ENCODE measurements around the gene HOXD8. TPM values are rescaled to one million over a fixed set of nuclear protein-coding genes. Genes with fewer than 3 reads are reported as not detected.

HOXD8 gene
- total RNA-seq, 1 donor = 15.5 TPM

DNA sequence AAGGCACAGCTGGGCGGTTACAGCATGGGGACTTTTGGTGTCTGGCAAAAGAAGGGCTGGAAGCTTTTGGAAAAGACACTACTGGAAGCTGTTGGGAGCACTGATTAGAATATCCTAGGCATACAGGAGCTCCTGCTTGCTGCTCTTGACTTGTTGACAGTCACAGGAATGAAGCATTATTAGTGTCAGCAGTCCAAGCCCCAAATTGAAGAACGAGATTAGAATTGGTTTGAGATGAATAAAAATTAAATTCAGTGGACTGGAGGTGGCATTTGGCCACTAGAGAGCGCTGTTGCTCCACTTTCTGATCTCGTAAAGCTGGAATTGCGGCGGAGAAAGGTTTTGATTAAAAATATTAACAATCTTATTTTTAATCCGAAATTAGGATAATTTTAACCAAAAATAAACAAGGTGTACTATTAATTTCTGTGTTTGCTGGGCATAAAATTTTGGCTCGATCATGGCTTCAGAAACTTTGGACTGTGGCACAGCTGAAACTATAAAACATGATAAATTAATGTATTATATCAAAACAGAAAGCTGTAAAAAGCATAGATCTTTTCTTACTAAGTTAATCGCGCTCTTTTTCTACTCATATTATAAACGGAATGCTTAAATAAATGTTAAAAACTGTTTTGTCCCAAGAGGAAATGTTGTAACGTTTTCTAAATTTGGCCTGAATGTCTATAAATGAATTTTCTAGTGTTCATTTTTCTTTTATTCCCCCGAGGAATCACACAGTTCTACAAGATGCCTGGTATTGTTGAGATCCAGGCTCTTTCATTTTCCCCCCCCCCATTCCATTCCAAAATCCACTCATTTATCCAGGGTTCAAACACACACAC, 2.4 kb upstream of the HOXD8 start:
- TF ChIP-seq, protein P1, sequence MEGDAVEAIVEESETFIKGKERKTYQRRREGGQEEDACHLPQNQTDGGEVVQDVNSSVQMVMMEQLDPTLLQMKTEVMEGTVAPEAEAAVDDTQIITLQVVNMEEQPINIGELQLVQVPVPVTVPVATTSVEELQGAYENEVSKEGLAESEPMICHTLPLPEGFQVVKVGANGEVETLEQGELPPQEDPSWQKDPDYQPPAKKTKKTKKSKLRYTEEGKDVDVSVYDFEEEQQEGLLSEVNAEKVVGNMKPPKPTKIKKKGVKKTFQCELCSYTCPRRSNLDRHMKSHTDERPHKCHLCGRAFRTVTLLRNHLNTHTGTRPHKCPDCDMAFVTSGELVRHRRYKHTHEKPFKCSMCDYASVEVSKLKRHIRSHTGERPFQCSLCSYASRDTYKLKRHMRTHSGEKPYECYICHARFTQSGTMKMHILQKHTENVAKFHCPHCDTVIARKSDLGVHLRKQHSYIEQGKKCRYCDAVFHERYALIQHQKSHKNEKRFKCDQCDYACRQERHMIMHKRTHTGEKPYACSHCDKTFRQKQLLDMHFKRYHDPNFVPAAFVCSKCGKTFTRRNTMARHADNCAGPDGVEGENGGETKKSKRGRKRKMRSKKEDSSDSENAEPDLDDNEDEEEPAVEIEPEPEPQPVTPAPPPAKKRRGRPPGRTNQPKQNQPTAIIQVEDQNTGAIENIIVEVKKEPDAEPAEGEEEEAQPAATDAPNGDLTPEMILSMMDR (IDR thresholded peaks at IDR 0.05; ENCODE audit: insufficient read depth, low read depth, low read length) = peak; percentile 77
- DNase-seq (ENCODE audit: low read depth) = peak; percentile 81
- peak overlapping the region; percentile 27 for H3K4me3 ChIP-seq (ENCODE audit: low read depth, low read length)

DNA sequence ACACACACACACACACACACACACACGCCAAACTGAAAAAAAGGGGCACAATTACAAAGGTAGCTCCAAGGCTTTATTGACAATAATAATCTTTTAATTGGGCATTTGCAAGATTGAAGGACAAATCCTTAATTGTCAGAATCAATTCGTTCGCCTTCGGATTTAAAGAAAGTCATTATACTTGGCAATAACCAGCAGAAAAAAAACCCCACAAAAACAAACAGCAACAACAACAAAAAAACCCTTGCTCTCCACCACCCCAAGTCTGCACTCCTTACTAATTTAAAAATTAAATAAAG, 1.8 kb upstream of the HOXD8 start:
- TF ChIP-seq, protein P1 (IDR thresholded peaks at IDR 0.05; ENCODE audit: insufficient read depth, low read depth, low read length) = no peak
- H3K4me3 ChIP-seq (ENCODE audit: low read depth, low read length) = peak overlapping the region; percentile 48
- no peak for DNase-seq (ENCODE audit: low read depth)

DNA sequence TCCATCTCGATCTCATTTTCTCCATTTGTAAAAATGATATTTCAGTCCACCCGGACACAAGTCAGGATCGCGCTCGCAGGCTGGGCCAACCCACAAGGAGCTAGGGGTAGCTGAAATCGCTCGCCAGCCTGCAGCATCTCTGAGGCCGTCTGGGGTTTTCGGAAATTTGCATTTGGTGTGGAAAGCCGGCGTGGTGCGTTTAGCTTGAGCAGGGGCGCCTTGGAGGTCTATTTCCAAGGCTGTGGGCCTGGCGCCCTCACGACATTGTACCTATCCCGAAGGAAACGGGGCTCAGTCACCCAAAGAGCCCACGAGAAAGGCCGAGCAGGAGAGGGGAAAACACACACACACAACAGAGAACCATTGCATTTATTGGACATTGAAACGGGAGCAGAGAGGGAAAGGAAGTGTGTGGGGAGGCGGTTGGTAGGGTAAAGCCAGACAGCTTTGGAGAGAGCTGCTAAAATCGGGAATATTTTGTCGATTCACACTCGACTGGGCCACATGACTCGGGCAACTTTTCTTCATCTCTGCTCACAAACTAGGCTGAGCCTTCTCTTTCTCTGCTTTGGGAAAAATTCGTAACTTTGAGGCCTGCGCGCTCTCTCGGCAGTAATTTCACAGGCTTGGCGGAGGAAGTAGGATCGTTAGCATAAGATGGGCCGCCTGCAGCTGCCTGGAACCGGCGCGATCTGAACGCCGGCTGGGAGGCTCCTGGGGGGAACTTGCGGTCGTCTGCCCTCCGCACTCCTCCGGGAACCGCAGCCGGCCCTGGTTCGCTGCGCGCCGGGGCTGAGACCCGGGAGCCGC, 1.1 kb upstream of the HOXD8 start:
- DNase-seq (ENCODE audit: low read depth) = peak; percentile 34
- peak overlapping the region; percentile 48 for H3K4me3 ChIP-seq (ENCODE audit: low read depth, low read length)
- TF ChIP-seq, protein P1 (IDR thresholded peaks at IDR 0.05; ENCODE audit: insufficient read depth, low read depth, low read length) = no peak

DNA sequence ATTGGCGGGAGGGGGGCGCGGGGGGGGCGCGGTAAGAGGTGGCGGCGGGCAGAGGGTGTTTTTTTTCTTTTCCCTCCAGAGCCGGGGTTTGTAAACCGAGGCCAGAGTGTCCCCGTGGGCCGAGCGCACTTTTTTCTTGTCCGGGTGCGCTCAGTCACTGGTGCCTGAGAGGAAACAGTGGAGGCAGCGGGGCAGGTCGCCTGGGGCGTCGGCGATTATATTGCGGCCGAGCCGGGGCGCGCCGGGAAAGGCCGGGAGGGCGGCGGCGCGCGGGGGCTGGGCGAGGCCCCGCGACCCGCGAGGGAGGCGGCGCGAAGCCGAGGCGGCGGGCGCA, 275 bp downstream of the HOXD8 start:
- TF ChIP-seq, protein P1 (IDR thresholded peaks at IDR 0.05; ENCODE audit: insufficient read depth, low read depth, low read length) = no peak
- peak overlapping the region; percentile 48 for H3K4me3 ChIP-seq (ENCODE audit: low read depth, low read length)
- no peak for DNase-seq (ENCODE audit: low read depth)

DNA sequence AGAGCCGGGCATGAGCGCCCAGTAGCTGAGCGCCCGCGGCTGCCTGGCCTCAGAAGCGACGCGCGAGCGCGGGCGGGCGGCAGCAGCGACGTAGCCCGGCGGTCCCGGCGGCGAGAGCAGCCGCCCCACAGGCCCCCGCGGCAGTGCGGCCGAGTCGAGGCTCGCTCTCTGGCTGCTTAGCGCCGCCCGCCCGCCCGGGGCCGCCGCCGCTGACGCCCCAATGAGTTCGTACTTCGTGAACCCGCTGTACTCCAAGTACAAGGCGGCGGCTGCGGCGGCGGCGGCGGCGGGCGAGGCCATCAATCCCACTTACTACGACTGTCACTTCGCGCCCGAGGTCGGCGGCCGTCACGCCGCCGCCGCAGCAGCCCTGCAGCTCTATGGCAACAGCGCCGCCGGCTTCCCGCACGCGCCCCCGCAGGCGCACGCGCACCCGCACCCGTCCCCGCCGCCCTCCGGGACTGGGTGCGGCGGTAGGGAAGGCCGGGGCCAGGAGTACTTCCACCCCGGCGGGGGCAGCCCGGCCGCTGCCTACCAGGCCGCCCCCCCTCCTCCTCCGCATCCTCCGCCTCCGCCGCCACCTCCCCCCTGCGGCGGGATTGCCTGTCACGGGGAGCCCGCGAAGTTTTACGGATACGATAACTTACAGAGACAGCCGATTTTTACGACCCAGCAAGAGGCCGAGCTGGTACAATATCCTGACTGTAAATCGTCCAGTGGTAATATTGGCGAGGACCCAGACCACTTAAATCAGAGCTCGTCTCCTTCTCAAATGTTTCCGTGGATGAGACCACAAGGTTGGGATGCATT, 847 bp downstream of the HOXD8 start:
- TF ChIP-seq, protein P1 (IDR thresholded peaks at IDR 0.05; ENCODE audit: insufficient read depth, low read depth, low read length) = no peak
- peak; percentile 85 for DNase-seq (ENCODE audit: low read depth)
- H3K4me3 ChIP-seq (ENCODE audit: low read depth, low read length) = peak overlapping the region; percentile 48

DNA sequence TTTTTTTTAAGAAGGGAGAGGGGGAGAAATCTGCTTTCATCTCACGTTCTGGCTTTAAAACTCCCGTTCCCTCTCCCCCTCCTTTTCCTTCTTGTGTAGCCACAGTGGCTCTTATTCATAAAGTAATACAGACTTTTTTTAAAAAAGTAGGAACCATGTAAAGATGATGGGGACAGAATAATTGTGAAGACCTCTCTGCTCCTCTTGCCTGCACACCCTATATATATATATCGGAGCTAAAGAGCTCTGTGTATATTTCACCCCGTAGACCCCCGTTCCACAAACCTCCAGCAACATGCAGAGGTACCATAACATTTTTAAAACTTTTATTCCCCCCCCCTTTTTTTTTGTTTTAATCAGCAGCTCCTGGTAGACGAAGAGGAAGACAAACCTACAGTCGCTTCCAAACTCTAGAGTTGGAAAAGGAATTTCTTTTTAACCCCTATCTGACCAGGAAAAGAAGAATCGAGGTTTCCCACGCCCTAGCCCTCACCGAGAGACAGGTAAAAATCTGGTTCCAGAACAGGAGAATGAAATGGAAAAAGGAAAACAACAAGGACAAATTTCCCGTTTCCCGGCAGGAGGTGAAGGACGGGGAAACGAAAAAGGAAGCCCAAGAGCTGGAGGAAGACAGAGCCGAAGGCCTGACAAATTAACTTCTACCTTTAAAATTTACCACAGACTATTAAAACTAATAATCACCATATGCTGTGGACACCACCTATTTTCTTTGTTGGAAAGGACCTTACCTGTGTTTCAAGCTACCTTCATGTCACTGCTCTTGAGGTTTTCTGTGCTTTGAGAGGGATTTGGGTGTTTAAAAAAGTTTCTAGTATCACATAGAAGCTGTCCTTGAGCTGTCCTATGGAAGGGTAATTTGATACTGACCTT, 1.7 kb downstream of the HOXD8 start:
- peak overlapping the region; percentile 48 for H3K4me3 ChIP-seq (ENCODE audit: low read depth, low read length)
- DNase-seq (ENCODE audit: low read depth) = no peak
- TF ChIP-seq, protein P1 (IDR thresholded peaks at IDR 0.05; ENCODE audit: insufficient read depth, low read depth, low read length) = no peak
